A673 (cell line): ENCODE data around the gene UBA52.

Experiments used
- CTCF ChIP-seq: fragments of 300-800, 200-600 bp; sonication (generic); conservative IDR thresholded peaks from 2 replicates; pipeline ENCODE4 v1.5.1; 2017; ENCODE audit warnings: low read depth, mild to moderate bottlenecking, antibody characterized with exemption, low read length, moderate library complexity, mixed read lengths
- EZH2 ChIP-seq: fragments of 200-600 bp; sonication (generic); IDR thresholded peaks from 2 replicates; pipeline ENCODE4 v1.6.1; 2017; ENCODE audit warnings: borderline replicate concordance, low read depth, mild to moderate bottlenecking, mixed read lengths, antibody characterized with exemption, low read length; ENCODE audit not compliant: poor library complexity, severe bottlenecking

GRCh38 chr19:18596752-18597157 is 25.1 kb downstream of the UBA52 start:
- TF ChIP-seq CTCF (no peak), EZH2 (no peak)
